HCT116 (cell line): Measurements from ENCODE around the gene SMARCD1. TPM values are rescaled to one million over a fixed set of nuclear protein-coding genes. Genes with fewer than 3 reads are reported as not detected.

ENCODE experiments used
- ATAC-seq: fragments of 200-7000 bp; cut with Tn5 transposase; 2 replicates; pipeline ENCODE4 v1.9.1; 2020; ENCODE audit warnings: mild to moderate bottlenecking, moderate library complexity
- BruUV-seq: library from RNA; stranded (reverse); fragments of 400-500 nt; replicated peaks from 2 replicates; lab custom pipeline; 2021; lab: Mats Ljungman, UMichigan
- CTCF ChIA-PET: fragments of 300-600 bp; sonication (Branson Sonifier 250); formaldehyde crosslinking; loops from one replicate; lab custom pipeline; 2021; ENCODE audit warnings: antibody characterized with exemption; lab: Charles Lee
- POLR2A ChIA-PET: fragments of 300-600, 350-600 bp; sonication (Branson Sonifier 250); formaldehyde crosslinking; loops from one replicate; lab custom pipeline; 2021; ENCODE audit warnings: antibody characterized with exemption; lab: Charles Lee
- RAD21 ChIA-PET, 2 experiments: fragments of 300-600 bp; sonication (Branson Sonifier 250); formaldehyde crosslinking; loops; one replicate each; lab custom pipeline; 2023; ENCODE audit warnings: low total read pairs in 2 of 2; ENCODE audit not compliant: uncharacterized antibody in 2 of 2, unreplicated experiment in 2 of 2, low non-redundant PET in 1 of 2; lab: Charles Lee
- DNase-seq: peaks from one replicate; pipeline ENCODE4 v3.0.0-alpha.2; 2010; ENCODE audit warnings: low read depth, low spot score
- H2AFZ ChIP-seq: fragments of 200-600 bp; shearing (Covaris generic), sonication (generic); 2 replicates; pipeline ENCODE4 v1.6.1; 2017; ENCODE audit warnings: low read depth, mixed run types, mixed read lengths, antibody characterized with exemption, low read length; ENCODE audit not compliant: poor library complexity, severe bottlenecking
- H3K27ac ChIP-seq: 2 replicates; pipeline ENCODE4 v1.5.1; 2012; ENCODE audit warnings: low read depth, low read length
- H3K27me3 ChIP-seq: fragments of 200-600 bp; sonication (generic); 2 replicates; pipeline ENCODE4 v1.6.1; 2016; ENCODE audit warnings: mixed run types, low read length, mixed read lengths; ENCODE audit not compliant: insufficient read depth
- H3K36me3 ChIP-seq, 2 experiments: fragments of 200-500 bp in 1 of 2; fragments of 200-600 bp in 1 of 2; sonication (Bioruptor generic) in 1 of 2; sonication (generic) in 1 of 2; 2 replicates each; pipeline versions ENCODE4 v1.5.1 to v1.6.1; 2014 to 2016; ENCODE audit warnings: low read length in 2 of 2, inconsistent platforms in 1 of 2, mixed read lengths in 1 of 2, mixed run types in 1 of 2; ENCODE audit not compliant: insufficient read depth in 2 of 2, control insufficient read depth in 1 of 2
- H3K4me1 ChIP-seq, 2 experiments: fragments of 200-600 bp in 1 of 2; sonication (generic) in 1 of 2; 2 replicates each; pipeline versions ENCODE4 v1.5.1 to v1.6.1; 2012 to 2017; ENCODE audit warnings: low read length in 2 of 2, inconsistent platforms in 1 of 2, mild to moderate bottlenecking in 1 of 2, mixed read lengths in 1 of 2, mixed run types in 1 of 2, moderate library complexity in 1 of 2; ENCODE audit not compliant: insufficient read depth in 2 of 2, control insufficient read depth in 1 of 2
- H3K4me2 ChIP-seq: fragments of 200-600 bp; sonication (generic); 2 replicates; pipeline ENCODE4 v1.6.1; 2017; ENCODE audit warnings: mixed run types, low read length, mixed read lengths
- H3K4me3 ChIP-seq, 2 experiments: fragments of 200-600 bp in 1 of 2; sonication (generic) in 1 of 2; replicated peaks in 1 of 2; 2 replicates each; pipeline ENCODE4 v1.5.1; 2011 to 2016; ENCODE audit warnings: low read length in 2 of 2, control low read depth in 1 of 2, low read depth in 1 of 2, mild to moderate bottlenecking in 1 of 2, mixed read lengths in 1 of 2, mixed run types in 1 of 2
- H3K79me2 ChIP-seq: fragments of 200-600 bp; sonication (generic); 2 replicates; pipeline ENCODE4 v1.6.1; 2017; ENCODE audit warnings: mild to moderate bottlenecking, mixed run types, low read length, moderate library complexity, mixed read lengths; ENCODE audit not compliant: insufficient read depth
- H3K9ac ChIP-seq: fragments of 200-600 bp; sonication (generic); 2 replicates; pipeline ENCODE4 v1.6.1; 2016; ENCODE audit warnings: low read length, mixed read lengths
- H3K9me2 ChIP-seq: fragments of 200-600 bp; sonication (generic), shearing (Covaris generic); 2 replicates; pipeline ENCODE4 v1.6.1; 2017; ENCODE audit warnings: mixed run types, mild to moderate bottlenecking, moderate library complexity; ENCODE audit not compliant: insufficient read depth
- H3K9me3 ChIP-seq, 2 experiments: fragments of 200-500 bp in 1 of 2; fragments of 200-600 bp in 1 of 2; sonication (Bioruptor generic) in 1 of 2; sonication (generic) in 1 of 2; 2 replicates each; pipeline ENCODE4 v1.6.1; 2014 to 2017; ENCODE audit warnings: low read length in 2 of 2, mixed read lengths in 2 of 2, inconsistent platforms in 1 of 2, low read depth in 1 of 2, mild to moderate bottlenecking in 1 of 2, mixed run types in 1 of 2, moderate library complexity in 1 of 2; ENCODE audit not compliant: control insufficient read depth in 1 of 2, insufficient read depth in 1 of 2
- H4K20me1 ChIP-seq: fragments of 200-600 bp; sonication (generic), shearing (Covaris generic); 2 replicates; pipeline ENCODE4 v1.6.1; 2017; ENCODE audit warnings: mixed run types, mild to moderate bottlenecking, moderate library complexity; ENCODE audit not compliant: insufficient read depth
- ATF3 ChIP-seq: IDR thresholded peaks from 2 replicates; pipeline ENCODE4 v1.6.1; 2012
- CBX3 ChIP-seq: IDR thresholded peaks from 2 replicates; pipeline ENCODE4 v1.6.1; 2012; ENCODE audit warnings: low read depth
- CEBPB ChIP-seq: IDR thresholded peaks from 2 replicates; pipeline ENCODE4 v1.6.1; 2012; ENCODE audit warnings: low read depth
- CTCF ChIP-seq, 3 experiments: fragments of 200-600 bp in 1 of 3; sonication (generic) in 1 of 3; IDR thresholded peaks in 2 of 3; conservative IDR thresholded peaks in 1 of 3; 2 replicates each; pipeline ENCODE4 v1.5.1; 2012 to 2017; ENCODE audit warnings: low read depth in 2 of 3, low read length in 2 of 3, antibody characterized with exemption in 1 of 3, borderline replicate concordance in 1 of 3, control low read depth in 1 of 3, mild to moderate bottlenecking in 1 of 3, mixed read lengths in 1 of 3, mixed run types in 1 of 3, moderate library complexity in 1 of 3; ENCODE audit not compliant: insufficient read depth in 1 of 3
- EGR1 ChIP-seq: IDR thresholded peaks from 2 replicates; pipeline ENCODE4 v1.6.1; 2012; ENCODE audit warnings: low read depth
- ELF1 ChIP-seq: IDR thresholded peaks from 2 replicates; pipeline ENCODE4 v1.6.1; 2012; ENCODE audit warnings: low read depth, borderline replicate concordance
- EZH2 ChIP-seq: fragments of 200-600 bp; sonication (generic); IDR thresholded peaks from 2 replicates; pipeline ENCODE4 v1.6.1; 2017; ENCODE audit warnings: antibody characterized with exemption, mixed run types
- MAX ChIP-seq: IDR thresholded peaks from 2 replicates; pipeline ENCODE4 v1.6.1; 2012
- POLR2AphosphoS5 ChIP-seq: IDR thresholded peaks from 2 replicates; pipeline ENCODE4 v1.6.1; 2011; ENCODE audit warnings: mild to moderate bottlenecking, low read depth, low read length, moderate library complexity
- RAD21 ChIP-seq: IDR thresholded peaks from 2 replicates; pipeline ENCODE4 v1.6.1; 2012; ENCODE audit warnings: low read depth, mild to moderate bottlenecking
- SP1 ChIP-seq: IDR thresholded peaks from 2 replicates; pipeline ENCODE4 v1.6.1; 2012; ENCODE audit warnings: low read depth
- SRF ChIP-seq: IDR thresholded peaks from 2 replicates; pipeline ENCODE4 v1.6.1; 2012; ENCODE audit warnings: low read depth
- YY1 ChIP-seq: IDR thresholded peaks from 2 replicates; pipeline ENCODE4 v1.6.1; 2011; ENCODE audit warnings: low read length, low read depth, moderate library complexity, mild to moderate bottlenecking; ENCODE audit not compliant: insufficient replicate concordance; ENCODE audit errors: extremely low read depth
- ZBTB33 ChIP-seq: IDR thresholded peaks from 2 replicates; pipeline ENCODE4 v1.6.1; 2011; ENCODE audit warnings: mild to moderate bottlenecking, low read length, moderate library complexity; ENCODE audit not compliant: insufficient replicate concordance; ENCODE audit errors: extremely low read depth
- ZFX ChIP-seq: fragments of 450-650 bp; IDR thresholded peaks from 2 replicates; pipeline ENCODE4 v1.6.1; 2017
- ZNF274 ChIP-seq: fragments of 200-500 bp; sonication (Bioruptor generic); IDR thresholded peaks from 2 replicates; pipeline ENCODE4 v1.6.1; 2014; ENCODE audit warnings: mild to moderate bottlenecking, low read depth, low read length, inconsistent platforms
- intact Hi-C: fragments of 100-400 bp; cut with micrococcal nuclease; formaldehyde crosslinking; loops from 2 replicates; pipeline ENCODE4 v1.10.0; 2022
- total RNA-seq: library from RNA; stranded (reverse); gene quantifications from one replicate; pipeline ENCODE4 v1.2.1, GENCODE V29; 2021; ENCODE audit not compliant: unreplicated experiment

SMARCD1 gene
- total RNA-seq, 1 experiment from 2014 or later, result 64.8 TPM

- POLR2A ChIA-PET, result no interaction called here
- no TSS peak for BruUV-seq
- no peak overlapping the region for H3K4me3 ChIP-seq
- H3K27ac ChIP-seq, result no peak overlapping the region
- intact Hi-C loops, result no loop called here
- H3K9ac ChIP-seq, result no peak overlapping the region
- H4K20me1 ChIP-seq, result no peaks in the 10 kb centered on the region
- no peaks in the 10 kb centered on the region for H3K9me3 ChIP-seq
- peaks cover 25 to 31% of the 10 kb centered on the region in 2 experiments for H3K4me1 ChIP-seq
- H3K79me2 ChIP-seq, result no peaks in the 10 kb centered on the region
- no peaks in the 10 kb centered on the region for H3K9me2 ChIP-seq
- H3K27me3 ChIP-seq, result no peaks in the 10 kb centered on the region
- H3K36me3 ChIP-seq, result no peaks in the 10 kb centered on the region
- no peak overlapping the region for H3K4me2 ChIP-seq
- no peak overlapping the region for H2AFZ ChIP-seq
- ATAC-seq, result no peak
- TF ChIP-seq EGR1, result no peak
- no peak for TF ChIP-seq SP1
- no peak for TF ChIP-seq ZFX
- TF ChIP-seq MAX, result no peak
- no peak for TF ChIP-seq CBX3
- no peak for TF ChIP-seq CEBPB
- no peak for TF ChIP-seq ATF3
- TF ChIP-seq CTCF (IDR thresholded peaks at IDR 0.05 in 2 of 3, conservative IDR thresholded peaks at IDR 0.05 in 1 of 3; ENCODE audit: borderline replicate concordance in 1 of 3, insufficient read depth in 1 of 3, low read depth in 2 of 3, low read length in 2 of 3), result no peak
- no peak for TF ChIP-seq ELF1
- no peak for TF ChIP-seq RAD21
- TF ChIP-seq EZH2, result no peak
- no peak for TF ChIP-seq POLR2AphosphoS5
- TF ChIP-seq ZNF274, result no peak
- TF ChIP-seq YY1, result no peak
- TF ChIP-seq ZBTB33, result no peak
- TF ChIP-seq SRF, result no peak
- TF ChIP-seq, all 23 proteins: peak for 0
- ChIA-PET RAD21 (no interaction called here), CTCF (interaction anchor here (1.0 kb wide), 1 partner anchor 140 kb away, joined by 3 read pairs; no protein-coding TSS in a partner anchor)
- no peak for DNase-seq
Observed at GRCh38 chr12:50106907-50107306, 21.8 kb downstream of the SMARCD1 start.
